ENCODE data around the gene ZNF587B.
A peak's percentile ranks its signal among the peaks of the same experiment; 100 is the strongest.
"Not testable (repeated sequence)": the region's sequence is repeated elsewhere in the genome, so short reads cannot be mapped to it uniquely, and the experiment has no call there.

The ZNF587B gene

DNA sequence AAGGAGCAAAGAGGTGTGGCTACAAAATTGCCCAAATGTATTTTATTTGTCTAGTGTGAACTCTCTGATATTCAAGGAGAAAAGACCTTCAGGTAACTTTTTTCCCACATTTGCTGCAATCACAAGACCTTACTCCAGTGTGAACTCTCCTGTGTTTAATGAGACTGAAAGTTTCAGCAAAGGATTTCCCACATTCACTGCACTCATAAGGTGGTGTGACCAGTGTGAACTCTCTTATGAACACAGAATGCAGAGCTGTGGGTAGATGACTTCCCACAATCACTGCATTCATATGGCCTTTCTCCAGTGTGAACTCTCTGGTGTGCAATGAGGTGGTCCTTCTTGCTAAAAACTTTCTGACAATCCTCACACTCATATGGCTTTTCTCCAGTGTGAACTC is 42.4 kb downstream of the ZNF587B start:
- DNase-seq (ENCODE audit: low spot score), result no peak

DNA sequence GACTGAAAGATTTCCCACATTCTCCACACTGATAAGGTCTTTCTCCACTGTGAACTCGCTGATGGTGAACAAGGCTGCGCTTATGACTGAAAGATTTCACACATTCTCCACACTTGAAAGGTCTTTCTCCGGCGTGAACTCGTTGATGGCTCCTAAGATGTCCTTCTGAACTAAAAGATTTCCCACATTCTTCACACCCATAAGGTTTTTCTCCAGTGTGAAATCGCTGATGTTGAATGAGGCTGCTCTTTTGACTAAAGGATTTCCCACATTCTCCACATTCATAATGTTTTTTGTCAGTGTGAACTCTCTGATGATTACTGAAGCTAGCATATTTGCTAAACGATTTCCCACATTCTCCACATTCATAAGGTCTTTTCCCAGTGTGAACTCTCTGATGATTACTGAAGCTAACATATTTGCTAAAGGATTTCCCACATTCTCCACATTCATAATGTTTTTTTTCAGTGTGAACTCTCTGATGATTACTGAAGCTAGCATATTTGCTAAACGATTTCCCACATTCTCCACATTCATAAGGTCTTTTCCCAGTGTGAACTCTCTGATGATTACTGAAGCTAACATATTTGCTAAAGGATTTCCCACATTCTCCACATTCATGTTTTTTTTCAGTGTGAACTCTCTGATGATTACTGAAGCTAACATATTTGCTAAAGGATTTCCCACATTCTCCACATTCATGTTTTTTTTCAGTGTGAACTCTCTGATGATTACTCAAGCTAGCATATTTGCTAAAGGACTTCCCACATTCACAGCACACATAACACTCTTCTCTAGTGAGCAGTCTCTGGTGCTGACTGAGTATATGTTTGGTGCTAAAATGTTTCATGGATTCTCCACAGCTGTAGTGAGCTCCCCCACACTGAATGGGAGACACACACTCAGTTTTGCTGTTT is 44.0 kb downstream of the ZNF587B start:
- DNase-seq (ENCODE audit: low spot score), result not testable (repeated sequence)

DNA sequence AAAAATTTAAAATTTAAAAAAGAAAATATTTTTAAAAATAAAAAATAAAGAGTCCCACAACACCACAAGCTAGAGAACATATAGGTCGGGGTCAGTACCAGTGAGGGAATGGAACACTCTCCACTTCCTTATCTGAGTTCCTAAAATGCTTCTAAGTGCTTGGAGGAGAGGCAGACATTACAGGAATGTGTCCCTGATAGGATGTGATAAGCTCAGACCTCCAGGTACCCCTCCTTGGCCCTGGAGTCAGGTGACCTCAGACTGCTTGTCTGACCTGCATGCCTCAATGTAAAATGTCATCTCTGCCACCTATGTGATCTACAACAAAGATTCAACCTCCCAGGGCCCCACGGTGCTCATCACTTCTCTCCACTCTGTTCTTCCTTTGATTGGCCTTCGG is 55.9 kb downstream of the ZNF587B start:
- DNase-seq (ENCODE audit: low spot score), result no peak

DNA sequence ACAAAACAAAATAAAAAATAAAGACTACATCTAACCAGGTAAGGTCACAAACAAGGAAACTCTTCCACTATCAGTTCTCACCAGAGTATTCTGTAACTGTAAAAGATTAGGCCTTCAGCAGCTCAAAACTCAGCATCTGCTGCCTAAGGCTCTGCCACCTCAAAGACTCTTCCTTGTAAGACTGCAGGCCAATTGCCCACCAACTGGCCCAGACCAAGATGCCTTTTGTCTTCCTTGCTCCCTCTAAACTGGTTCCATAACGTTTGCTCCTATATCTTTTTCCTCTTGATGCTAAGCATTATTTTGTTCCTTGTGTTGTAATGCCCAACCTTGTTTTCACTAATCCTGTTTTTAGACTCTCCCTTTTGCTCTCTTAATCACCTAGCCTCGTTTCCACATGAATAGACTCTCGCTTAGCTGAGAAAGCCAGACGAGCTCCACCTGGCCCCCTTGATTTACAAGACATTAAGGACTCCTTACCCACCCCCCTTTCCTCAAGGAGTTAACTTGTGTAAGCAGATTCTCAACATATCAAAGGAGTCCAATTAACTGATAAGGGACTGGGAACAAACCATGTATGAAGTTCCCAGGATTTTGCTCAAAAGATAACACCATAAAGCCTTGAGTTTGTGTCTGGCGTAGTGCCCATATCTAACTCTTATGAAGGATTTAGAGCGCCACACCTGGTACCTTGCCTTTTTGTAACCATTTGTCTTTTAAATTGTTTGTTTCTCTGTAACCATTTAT is 57.3 kb downstream of the ZNF587B start:
- no peak for DNase-seq (ENCODE audit: low spot score)

DNA sequence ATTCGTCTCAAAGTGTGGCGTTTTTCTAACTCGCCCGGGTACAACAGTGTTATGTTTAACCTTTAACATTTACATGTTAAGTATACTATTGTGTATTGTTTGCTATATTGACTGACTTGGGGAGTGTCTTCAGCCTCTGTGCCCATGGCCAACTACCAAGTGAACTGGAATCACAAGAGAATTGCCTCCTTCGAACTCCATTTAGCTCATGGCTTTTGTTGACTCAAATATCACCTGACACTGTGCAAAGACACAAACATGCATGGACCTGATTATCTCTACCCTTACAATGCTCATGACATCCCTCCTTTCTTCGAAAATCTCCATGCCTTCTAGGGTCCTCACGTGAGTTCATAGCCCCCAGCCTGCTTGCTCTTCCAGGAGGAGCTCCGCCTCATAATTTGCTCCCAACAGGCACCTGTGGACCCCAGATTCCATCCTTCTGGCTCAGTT is 58.0 kb downstream of the ZNF587B start:
- no peak for DNase-seq (ENCODE audit: low spot score)

DNA sequence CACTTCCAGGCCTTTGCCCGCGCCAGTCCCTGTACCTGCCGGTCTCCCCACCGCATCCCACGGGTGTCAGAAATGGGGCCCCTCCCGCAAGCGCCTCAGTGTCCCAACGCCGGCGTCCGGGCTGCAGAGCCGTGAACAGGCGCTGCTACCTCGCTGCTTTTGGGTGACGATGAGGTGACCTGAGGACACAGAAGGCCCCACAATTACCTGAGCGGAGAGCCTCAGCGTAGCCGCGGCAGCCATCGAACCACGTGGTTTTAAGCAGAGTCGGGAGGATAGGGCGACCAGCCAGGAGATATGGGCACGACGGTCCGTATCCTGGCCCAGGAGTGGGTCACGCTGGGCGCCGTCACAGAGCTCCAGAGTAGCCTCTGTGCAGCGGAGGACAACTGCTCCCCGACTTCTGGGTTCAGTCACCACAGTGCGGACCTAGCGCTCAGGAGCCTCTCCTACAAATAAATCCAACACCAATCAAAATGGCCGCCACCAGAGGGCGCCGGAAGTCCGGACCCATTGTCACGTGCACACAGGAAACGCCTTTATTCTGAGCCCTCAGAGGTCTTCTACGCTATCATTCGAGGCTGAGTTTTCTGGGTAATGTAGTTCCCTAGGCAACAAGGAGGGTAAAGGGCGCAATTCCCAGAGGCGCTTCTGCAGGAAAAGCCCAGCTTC is 58.6 kb downstream of the ZNF587B start, which contains the start of gene ZNF814:
ZNF814 (minus strand) TSS at position 478 of the 672 bp plus-strand sequence; CDS start at position 243, 235 bp downstream.
- DNase-seq (ENCODE audit: low spot score), result peak; percentile 73

DNA sequence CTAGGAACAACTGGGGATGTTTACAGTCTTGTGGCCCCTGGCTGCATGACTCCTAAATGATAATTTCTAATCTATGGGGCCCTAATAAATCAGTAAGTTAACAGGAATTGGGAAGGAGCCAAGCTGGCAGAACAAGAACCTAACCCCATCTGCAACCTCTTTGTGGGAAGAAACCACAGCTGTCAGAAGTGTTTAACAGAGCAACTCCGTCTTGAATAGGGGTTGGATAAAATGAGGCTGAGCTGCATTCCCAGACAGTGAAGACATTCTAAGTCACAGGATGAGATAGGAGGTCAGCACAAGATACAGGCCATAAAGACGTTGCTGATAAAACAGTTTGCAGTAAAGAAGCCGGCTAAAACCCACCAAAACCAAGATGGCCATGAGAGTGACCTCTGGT is 60.6 kb downstream of the ZNF587B start:
- peak; percentile 69 for DNase-seq (ENCODE audit: low spot score)

Measured in AG08395 (cell line).